Endothelial cell of umbilical vein (primary cell): ENCODE measurements around the gene PRDM10. TPM values are rescaled to one million over a fixed set of nuclear protein-coding genes. Genes with fewer than 3 reads are reported as not detected.
A peak's percentile ranks its signal among the peaks of the same experiment; 100 is the strongest.

Source experiments
- BruUV-seq: library from RNA; stranded (reverse); fragments of 400-500 nt; replicated peaks from 2 replicates; lab custom pipeline; 2021; lab: Mats Ljungman, UMichigan
- CTCF ChIA-PET: fragments of 300-600, 350-600 bp; sonication (Branson Sonifier 250); formaldehyde crosslinking; loops from one replicate; lab custom pipeline; 2021; ENCODE audit warnings: antibody characterized with exemption, inconsistent platforms; lab: Charles Lee
- POLR2A ChIA-PET: fragments of 300-600, 350-600 bp; sonication (Branson Sonifier 250); formaldehyde crosslinking; loops from one replicate; lab custom pipeline; 2021; ENCODE audit warnings: antibody characterized with exemption, inconsistent platforms; lab: Charles Lee
- DNase-seq: peaks from one replicate; pipeline ENCODE4 v3.0.0-alpha.2; 2011; ENCODE audit warnings: low read depth, low spot score
- FAIRE-seq: peaks from 2 replicates; lab custom pipeline; 2011; peaks lifted over from hg19 to GRCh38; lab: Jason Lieb, UNC
- H2AFZ ChIP-seq: 2 replicates; pipeline ENCODE4 v1.6.0; 2012; ENCODE audit warnings: low read depth, low read length, control low read depth, inconsistent platforms
- H3K27ac ChIP-seq: 2 replicates; pipeline ENCODE4 v1.5.1; 2011; ENCODE audit warnings: low read depth, mild to moderate bottlenecking, control low read depth, low read length, moderate library complexity; ENCODE audit not compliant: insufficient read depth
- H3K27me3 ChIP-seq, 2 experiments: 2 replicates each; pipeline versions ENCODE4 v1.6.0 to v1.6.1; 2011; ENCODE audit warnings: low read length in 2 of 2, mixed read lengths in 1 of 2; ENCODE audit not compliant: control insufficient read depth in 2 of 2, insufficient read depth in 2 of 2
- H3K36me3 ChIP-seq, 2 experiments: 2 replicates in 1 of 2; 3 replicates in 1 of 2; pipeline ENCODE4 v1.5.1; 2011; ENCODE audit warnings: low read length in 2 of 2, mild to moderate bottlenecking in 1 of 2, moderate library complexity in 1 of 2; ENCODE audit not compliant: control insufficient read depth in 2 of 2, insufficient read depth in 2 of 2; ENCODE audit errors: extremely low read depth in 1 of 2
- H3K4me1 ChIP-seq: 3 replicates; pipeline ENCODE4 v1.5.1; 2011; ENCODE audit warnings: mild to moderate bottlenecking, low read length; ENCODE audit not compliant: control insufficient read depth, insufficient read depth; ENCODE audit errors: extremely low read depth
- H3K4me2 ChIP-seq: 2 replicates; pipeline ENCODE4 v1.6.1; 2011; ENCODE audit warnings: low read length, control low read depth, mixed read lengths; ENCODE audit not compliant: insufficient read depth
- H3K4me3 ChIP-seq, 3 experiments: fragments of 200-600 bp in 1 of 3; sonication (generic), shearing (Covaris generic) in 1 of 3; replicated peaks in 1 of 3; 2 replicates each; pipeline ENCODE4 v1.5.1; 2011 to 2016; ENCODE audit warnings: control low read depth in 3 of 3, low read length in 3 of 3, mild to moderate bottlenecking in 2 of 3, inconsistent platforms in 1 of 3, low read depth in 1 of 3, moderate library complexity in 1 of 3; ENCODE audit not compliant: insufficient read depth in 1 of 3
- H3K79me2 ChIP-seq: 2 replicates; pipeline ENCODE4 v1.6.0; 2012; ENCODE audit warnings: low read length, inconsistent platforms; ENCODE audit not compliant: control insufficient read depth, insufficient read depth
- H3K9ac ChIP-seq: replicated peaks from 2 replicates; pipeline ENCODE3; 2011; ENCODE audit warnings: low read length, control low read depth; ENCODE audit not compliant: insufficient read depth; ENCODE audit errors: extremely low read depth
- H3K9me1 ChIP-seq: replicated peaks from 3 replicates; pipeline ENCODE4 v1.6.0; 2011; ENCODE audit warnings: mild to moderate bottlenecking, low read length; ENCODE audit not compliant: control insufficient read depth, insufficient read depth; ENCODE audit errors: extremely low read depth
- H3K9me3 ChIP-seq: replicated peaks from 2 replicates; pipeline ENCODE4 v1.5.1; 2012; ENCODE audit warnings: low read length, inconsistent platforms; ENCODE audit not compliant: control insufficient read depth, insufficient read depth
- H4K20me1 ChIP-seq: replicated peaks from 2 replicates; pipeline ENCODE3; 2011; ENCODE audit warnings: mild to moderate bottlenecking, low read length; ENCODE audit not compliant: control insufficient read depth, insufficient read depth; ENCODE audit errors: extremely low read depth
- EZH2 ChIP-seq: IDR thresholded peaks from 2 replicates; pipeline ENCODE4 v1.6.1; 2012; ENCODE audit warnings: borderline replicate concordance, low read depth, mild to moderate bottlenecking, moderate library complexity, low read length, inconsistent platforms; ENCODE audit not compliant: severe bottlenecking
- FOS ChIP-seq: IDR thresholded peaks from 2 replicates; pipeline ENCODE4 v1.6.1; 2011; ENCODE audit warnings: mild to moderate bottlenecking, low read length, moderate library complexity, borderline replicate concordance; ENCODE audit not compliant: insufficient read depth
- GATA2 ChIP-seq: IDR thresholded peaks from 2 replicates; pipeline ENCODE4 v1.7.0; 2011; ENCODE audit warnings: low read depth, mild to moderate bottlenecking, moderate library complexity, mixed read lengths, low read length; ENCODE audit not compliant: insufficient read length, insufficient read depth
- JUN ChIP-seq: IDR thresholded peaks from 2 replicates; pipeline ENCODE4 v1.6.1; 2011; ENCODE audit warnings: borderline replicate concordance, low read depth; ENCODE audit not compliant: insufficient read length, insufficient read depth
- MYC ChIP-seq: IDR thresholded peaks from one replicate; pipeline ENCODE4 v1.6.1; 2011; ENCODE audit warnings: mild to moderate bottlenecking, low read depth, low read length
- POLR2A ChIP-seq: IDR thresholded peaks from 2 replicates; pipeline ENCODE4 v1.6.1; 2012; ENCODE audit warnings: low read depth, mild to moderate bottlenecking, control low read depth, low read length
- POLR2AphosphoS5 ChIP-seq: IDR thresholded peaks from 2 replicates; pipeline ENCODE4 v1.6.1; 2012; ENCODE audit warnings: low read depth, mild to moderate bottlenecking, control low read depth, low read length, moderate library complexity; ENCODE audit not compliant: insufficient read depth
- dilution Hi-C: fragments of 300-500 bp; cut with MboI; formaldehyde crosslinking; loops from one replicate; pipeline ENCODE4 v1.15.0; 2019; ENCODE audit warnings: low sequenced_read_pairs; ENCODE audit not compliant: extremely low pct_ligation_motif_present
- intact Hi-C: fragments of 100-400 bp; cut with micrococcal nuclease; formaldehyde crosslinking; loops from one replicate; pipeline ENCODE4 v1.10.0; 2022
- polyA plus RNA-seq, 4 experiments: library from polyadenylated mRNA; depleted of rRNA in 3 of 4; stranded (reverse) in 3 of 4; unstranded in 1 of 4; fragments of >200 nt; gene quantifications; 2 replicates each; pipeline versions ENCODE4 v1.2.1 to v1.2.3, GENCODE V29; 2011 to 2012; ENCODE audit warnings: missing spikeins in 1 of 4
- total RNA-seq: library from RNA; stranded (reverse); gene quantifications from 2 replicates; pipeline ENCODE4 v1.2.3, GENCODE V29; 2021
- TF ChIP-seq, protein P1 (sequence below), 2 donors: IDR thresholded peaks; 1 replicate in 1 of 2; 2 replicates in 1 of 2; pipeline ENCODE4 v1.5.1; 2011; ENCODE audit warnings: low read length in 2 of 2, mild to moderate bottlenecking in 2 of 2, moderate library complexity in 2 of 2, control low read depth in 1 of 2, inconsistent platforms in 1 of 2, low read depth in 1 of 2; ENCODE audit not compliant: insufficient read depth in 1 of 2; ENCODE audit errors: extremely low read depth in 1 of 2
- TF ChIP-seq, protein P2 (sequence below): IDR thresholded peaks from 2 replicates; pipeline ENCODE4 v1.6.1; 2011; ENCODE audit not compliant: insufficient read depth, insufficient read length

PRDM10 gene
- total and polyA plus RNA-seq, 2 donors (not counting 3 experiments of a cell fraction or from before 2014, with no cell fraction given) = 9.6 to 13.0 TPM

- peaks cover 9% of the 10 kb centered on the region for H3K4me1 ChIP-seq
- BruUV-seq = TSS peak; percentile 71
- dilution Hi-C loops (no loop called here), intact Hi-C loops (loop anchor here (1.0 to 2.0 kb wide), 7 partner anchors 20 to 129 kb away; partner anchors contain the start of gene NFRKB)
- H3K79me2 ChIP-seq = peaks cover 27% of the 10 kb centered on the region
- no peaks in the 10 kb centered on the region for H3K9me1 ChIP-seq
- CTCF ChIA-PET = interaction anchor here (0.6 to 4.7 kb wide), 12 partner anchors 11 to 163 kb away, joined by 3 to 48 read pairs (median 4); no protein-coding TSS in a partner anchor
- peak overlapping the region; percentile 92 for H3K27ac ChIP-seq
- DNase-seq (no peak), FAIRE-seq (no peak)
- POLR2A ChIA-PET = interaction anchor here (0.9 to 3.3 kb wide), 4 partner anchors 43 to 129 kb away, joined by 5 to 45 read pairs (median 13); partner anchors contain the start of gene APLP2
- peak overlapping the region; percentile 88 for H3K4me2 ChIP-seq
- TF ChIP-seq MYC = no peak
- no peaks in the 10 kb centered on the region for H3K27me3 ChIP-seq
- H3K9ac ChIP-seq = peak overlapping the region; percentile 94
- H3K9me3 ChIP-seq = no peaks in the 10 kb centered on the region
- peak overlapping the region in 2 of 3 experiments; percentile 53 to 94 for H3K4me3 ChIP-seq
- no peaks in the 10 kb centered on the region for H4K20me1 ChIP-seq
- H3K36me3 ChIP-seq = no peaks in the 10 kb centered on the region
- H2AFZ ChIP-seq = peak overlapping the region; percentile 17
Measured at GRCh38 chr11:130003717-130004001, 1.0 kb upstream of the PRDM10 start.

DNA sequence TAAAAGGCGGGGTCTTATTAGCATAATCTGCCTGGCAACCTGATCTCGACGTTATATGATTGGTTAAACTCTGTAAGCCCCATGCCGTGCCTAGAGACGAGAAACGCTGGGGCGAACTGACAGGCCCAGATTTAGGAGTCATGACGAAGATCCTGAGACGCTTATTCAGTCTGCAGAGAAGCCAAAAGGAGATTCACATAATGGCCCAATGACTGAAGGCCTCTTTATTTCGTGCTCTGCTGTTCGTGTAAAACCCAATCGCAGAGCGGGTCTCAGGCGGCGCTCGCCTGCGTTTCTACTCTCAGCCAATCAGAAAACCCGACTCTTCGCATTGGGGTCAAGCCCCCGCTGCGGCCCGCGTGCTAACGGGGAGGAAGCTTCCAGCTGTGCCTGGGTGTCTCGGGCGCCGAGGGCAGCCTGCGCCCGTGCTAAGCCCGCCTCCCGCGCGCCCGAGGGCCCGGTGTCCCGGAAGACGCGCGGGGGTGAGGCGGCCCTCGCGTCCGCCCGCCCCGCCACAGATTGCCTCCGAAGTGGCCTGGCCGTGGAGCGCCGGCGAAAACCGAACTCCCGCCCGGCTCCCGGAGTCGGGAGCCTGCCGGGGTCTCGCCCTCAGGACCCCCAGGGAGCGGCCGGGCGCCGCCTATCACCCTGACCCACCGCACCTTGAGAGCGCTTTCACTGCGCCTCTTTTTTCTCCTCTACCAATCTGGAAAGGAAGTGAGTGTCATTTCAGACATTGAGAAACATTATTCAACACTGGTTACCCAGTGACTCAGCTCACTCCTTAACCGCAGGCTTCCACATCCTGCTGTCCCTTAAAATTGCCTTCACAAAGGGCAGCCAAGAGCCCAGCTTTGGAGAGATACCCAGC is 446 bp upstream of the PRDM10 start:
- Histone ChIP-seq H3K9me1 (no peaks in the 10 kb centered on the region), H3K4me3 (peak overlapping the region; percentile 1 to 94 (median 53)), H3K9me3 (no peaks in the 10 kb centered on the region), H3K27ac (peak overlapping the region; percentile 92), H3K9ac (peak overlapping the region; percentile 94), H4K20me1 (no peaks in the 10 kb centered on the region), H3K79me2 (peaks cover 30% of the 10 kb centered on the region), H3K36me3 (no peaks in the 10 kb centered on the region), H2AFZ (peak overlapping the region; percentile 76), H3K4me2 (peak overlapping the region; percentile 88), H3K27me3 (no peaks in the 10 kb centered on the region), H3K4me1 (peaks cover 9% of the 10 kb centered on the region)
- CTCF ChIA-PET = interaction anchor here (0.6 to 4.7 kb wide), 20 partner anchors 11 to 259 kb away, joined by 3 to 48 read pairs (median 3); partner anchors contain the start of gene APLP2
- dilution Hi-C loops = no loop called here
- DNase-seq = peak; percentile 98
- peak; percentile 97 for FAIRE-seq
- BruUV-seq = TSS peak; percentile 21
- peak; percentile 46 for TF ChIP-seq GATA2
- no peak for TF ChIP-seq EZH2
- peak; percentile 93 for TF ChIP-seq FOS
- TF ChIP-seq MYC = peak; percentile 31
- peak; percentile 92 for TF ChIP-seq POLR2AphosphoS5
- peak; percentile 71 for TF ChIP-seq JUN
- TF ChIP-seq, protein P1, sequence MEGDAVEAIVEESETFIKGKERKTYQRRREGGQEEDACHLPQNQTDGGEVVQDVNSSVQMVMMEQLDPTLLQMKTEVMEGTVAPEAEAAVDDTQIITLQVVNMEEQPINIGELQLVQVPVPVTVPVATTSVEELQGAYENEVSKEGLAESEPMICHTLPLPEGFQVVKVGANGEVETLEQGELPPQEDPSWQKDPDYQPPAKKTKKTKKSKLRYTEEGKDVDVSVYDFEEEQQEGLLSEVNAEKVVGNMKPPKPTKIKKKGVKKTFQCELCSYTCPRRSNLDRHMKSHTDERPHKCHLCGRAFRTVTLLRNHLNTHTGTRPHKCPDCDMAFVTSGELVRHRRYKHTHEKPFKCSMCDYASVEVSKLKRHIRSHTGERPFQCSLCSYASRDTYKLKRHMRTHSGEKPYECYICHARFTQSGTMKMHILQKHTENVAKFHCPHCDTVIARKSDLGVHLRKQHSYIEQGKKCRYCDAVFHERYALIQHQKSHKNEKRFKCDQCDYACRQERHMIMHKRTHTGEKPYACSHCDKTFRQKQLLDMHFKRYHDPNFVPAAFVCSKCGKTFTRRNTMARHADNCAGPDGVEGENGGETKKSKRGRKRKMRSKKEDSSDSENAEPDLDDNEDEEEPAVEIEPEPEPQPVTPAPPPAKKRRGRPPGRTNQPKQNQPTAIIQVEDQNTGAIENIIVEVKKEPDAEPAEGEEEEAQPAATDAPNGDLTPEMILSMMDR (IDR thresholded peaks at IDR 0.05; ENCODE audit: extremely low read depth in 1 of 2, insufficient read depth in 1 of 2, low read depth in 1 of 2, low read length in 2 of 2) = no peak
- TF ChIP-seq, protein P2, sequence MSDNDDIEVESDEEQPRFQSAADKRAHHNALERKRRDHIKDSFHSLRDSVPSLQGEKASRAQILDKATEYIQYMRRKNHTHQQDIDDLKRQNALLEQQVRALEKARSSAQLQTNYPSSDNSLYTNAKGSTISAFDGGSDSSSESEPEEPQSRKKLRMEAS = peak; percentile 59
- TF ChIP-seq POLR2A = peak; percentile 70
- intact Hi-C loops = loop anchor here (1.0 to 2.0 kb wide), 9 partner anchors 20 to 129 kb away; partner anchors contain the start of genes APLP2 and NFRKB
- POLR2A ChIA-PET = interaction anchor here (0.6 to 3.3 kb wide), 16 partner anchors 21 to 1259 kb away, joined by 3 to 45 read pairs (median 5); partner anchors contain the start of gene APLP2
